Osteocyte (in vitro differentiated cells): Measurements from ENCODE around the gene DPP10. TPM values are rescaled to one million over a fixed set of nuclear protein-coding genes. Genes with fewer than 3 reads are reported as not detected.

Experiments used
- DNase-seq: peaks from one replicate; pipeline ENCODE4 v3.0.0; 2021; ENCODE audit warnings: mixed read lengths; ENCODE audit not compliant: unreplicated experiment; ENCODE audit errors: extremely low spot score
- H3K27ac Mint-ChIP-seq: one replicate; pipeline ENCODE4 v1.8.0; 2021; ENCODE audit warnings: mild to moderate bottlenecking, mixed read lengths; ENCODE audit not compliant: unreplicated experiment
- H3K27me3 Mint-ChIP-seq: one replicate; pipeline ENCODE4 v1.8.0; 2021; ENCODE audit warnings: mixed read lengths; ENCODE audit not compliant: unreplicated experiment
- H3K36me3 Mint-ChIP-seq: one replicate; pipeline ENCODE4 v1.8.0; 2021; ENCODE audit warnings: mixed read lengths; ENCODE audit not compliant: unreplicated experiment
- H3K4me1 Mint-ChIP-seq: one replicate; pipeline ENCODE4 v1.8.0; 2021; ENCODE audit warnings: mixed read lengths; ENCODE audit not compliant: unreplicated experiment
- H3K4me3 Mint-ChIP-seq: one replicate; pipeline ENCODE4 v1.8.0; 2021; ENCODE audit warnings: mild to moderate bottlenecking, moderate library complexity, mixed read lengths; ENCODE audit not compliant: unreplicated experiment
- H3K9me3 Mint-ChIP-seq: one replicate; pipeline ENCODE4 v1.8.0; 2021; ENCODE audit warnings: mixed read lengths; ENCODE audit not compliant: unreplicated experiment
- CTCF ChIP-seq: fragments of 200-600 bp; sonication (generic); IDR thresholded peaks from 2 replicates; pipeline ENCODE4 v1.5.0; 2021; ENCODE audit warnings: antibody characterized with exemption, mild to moderate bottlenecking, moderate library complexity
- total RNA-seq: library from RNA; stranded (reverse); gene quantifications from 2 replicates; pipeline ENCODE4 v1.2.1, GENCODE V29; 2021

The DPP10 gene
- total RNA-seq, 1 donor from 2014 or later: not detected

GRCh38 chr2:115654362-115654761 is 1211.9 kb downstream of the DPP10 start:
- Mint-ChIP-seq H3K27ac (no peak overlapping the region), H3K36me3 (no peaks in the 10 kb centered on the region), H3K4me3 (no peak overlapping the region), H3K4me1 (no peaks in the 10 kb centered on the region), H3K9me3 (peaks cover 8% of the 10 kb centered on the region), H3K27me3 (no peaks in the 10 kb centered on the region)
- TF ChIP-seq CTCF: no peak
- DNase-seq: no peak

- no peak overlapping the region for H3K4me3 Mint-ChIP-seq
- H3K36me3 Mint-ChIP-seq: no peaks in the 10 kb centered on the region
- no peaks in the 10 kb centered on the region for H3K4me1 Mint-ChIP-seq
- DNase-seq: no peak
- no peak overlapping the region for H3K27ac Mint-ChIP-seq
- no peak for TF ChIP-seq CTCF
- no peaks in the 10 kb centered on the region for H3K27me3 Mint-ChIP-seq
- peaks cover 50% of the 10 kb centered on the region for H3K9me3 Mint-ChIP-seq
These were observed 1235.7 kb downstream of the DPP10 start for GRCh38 chr2:115678129-115678528.

GRCh38 chr2:115684345-115684744 is 1241.9 kb downstream of the DPP10 start:
- H3K36me3 Mint-ChIP-seq: no peaks in the 10 kb centered on the region
- H3K27ac Mint-ChIP-seq: no peak overlapping the region
- no peaks in the 10 kb centered on the region for H3K4me1 Mint-ChIP-seq
- peaks cover 32% of the 10 kb centered on the region for H3K9me3 Mint-ChIP-seq
- H3K4me3 Mint-ChIP-seq: no peak overlapping the region
- H3K27me3 Mint-ChIP-seq: no peaks in the 10 kb centered on the region
- no peak for TF ChIP-seq CTCF
- no peak for DNase-seq

- Mint-ChIP-seq H3K27ac (no peak overlapping the region), H3K4me3 (no peak overlapping the region), H3K27me3 (no peaks in the 10 kb centered on the region), H3K36me3 (no peaks in the 10 kb centered on the region), H3K4me1 (no peaks in the 10 kb centered on the region), H3K9me3 (peaks cover 25% of the 10 kb centered on the region)
- no peak for DNase-seq
- TF ChIP-seq CTCF: no peak
These were observed 1249.0 kb downstream of the DPP10 start for GRCh38 chr2:115691409-115691808.

GRCh38 chr2:115694651-115695050 is 1252.2 kb downstream of the DPP10 start:
- Mint-ChIP-seq H3K4me1 (no peaks in the 10 kb centered on the region), H3K27ac (no peak overlapping the region), H3K4me3 (no peak overlapping the region)

More at GRCh38 chr2:115694651-115695050, 1252.2 kb downstream of the DPP10 start:
- no peak for DNase-seq
- Mint-ChIP-seq H3K27me3 (no peaks in the 10 kb centered on the region), H3K36me3 (no peaks in the 10 kb centered on the region), H3K9me3 (peaks cover 21% of the 10 kb centered on the region)
- no peak for TF ChIP-seq CTCF
